SK-N-SH (cell line): Measurements from ENCODE around the gene C1orf210. TPM values are rescaled to one million over a fixed set of nuclear protein-coding genes. Genes with fewer than 3 reads are reported as not detected.

Experiments used
- CTCF ChIA-PET: fragments of 300-600, 350-600 bp; formaldehyde crosslinking; extraction: SDS; loops from one replicate; lab custom pipeline; 2021; lab: Yijun Ruan, JAX
- POLR2A ChIA-PET: fragments of 350-600 bp; sonication (Branson Sonifier 250); formaldehyde crosslinking; extraction: SDS; loops from one replicate; lab custom pipeline; 2020; ENCODE audit warnings: antibody characterized with exemption, inconsistent platforms; lab: Yijun Ruan, JAX
- DNase-seq: peaks from one replicate; pipeline ENCODE4 v3.0.0; 2012
- H2AFZ ChIP-seq: fragments of 200-600 bp; sonication (generic); 2 replicates; pipeline ENCODE4 v1.8.1; 2016; ENCODE audit warnings: antibody characterized with exemption, mild to moderate bottlenecking, low read depth
- H3F3A ChIP-seq: fragments of 200-600 bp; sonication (generic); replicated peaks from 2 replicates; pipeline ENCODE3; 2016; ENCODE audit warnings: antibody characterized with exemption, mild to moderate bottlenecking; ENCODE audit not compliant: insufficient read depth
- H3K27ac ChIP-seq, 2 experiments: fragments of 200-500 bp in 1 of 2; fragments of 200-600 bp in 1 of 2; sonication (Bioruptor generic) in 1 of 2; sonication (generic), shearing (Covaris generic) in 1 of 2; 2 replicates each; pipeline versions ENCODE4 v1.5.1 to v1.6.1; 2014 to 2016; ENCODE audit warnings: low read depth in 2 of 2, inconsistent platforms in 1 of 2, low read length in 1 of 2, mild to moderate bottlenecking in 1 of 2, mixed read lengths in 1 of 2
- H3K27me3 ChIP-seq: fragments of 200-600 bp; sonication (generic), shearing (Covaris generic); 2 replicates; pipeline ENCODE4 v1.6.1; 2016; ENCODE audit warnings: mixed run types; ENCODE audit not compliant: insufficient read depth
- H3K36me3 ChIP-seq, 2 experiments: fragments of 200-500 bp in 1 of 2; fragments of 200-600 bp in 1 of 2; sonication (Bioruptor generic) in 1 of 2; sonication (generic) in 1 of 2; replicated peaks in 1 of 2; 2 replicates each; pipeline versions ENCODE3 to v1.5.1; 2014 to 2016; ENCODE audit warnings: low read length in 1 of 2, mild to moderate bottlenecking in 1 of 2; ENCODE audit not compliant: insufficient read depth in 2 of 2, control insufficient read depth in 1 of 2
- H3K4me1 ChIP-seq, 2 experiments: fragments of 200-500 bp in 1 of 2; fragments of 200-600 bp in 1 of 2; sonication (Bioruptor generic) in 1 of 2; sonication (generic), shearing (Covaris generic) in 1 of 2; 2 replicates each; pipeline versions ENCODE4 v1.5.1 to v1.6.1; 2014 to 2016; ENCODE audit warnings: low read depth in 1 of 2, low read length in 1 of 2, mixed run types in 1 of 2; ENCODE audit not compliant: insufficient read depth in 2 of 2, control insufficient read depth in 1 of 2
- H3K4me2 ChIP-seq: fragments of 200-600 bp; sonication (generic), shearing (Covaris generic); 2 replicates; pipeline ENCODE4 v1.6.1; 2017; ENCODE audit warnings: mixed run types
- H3K4me3 ChIP-seq, 2 experiments: fragments of 200-500 bp in 1 of 2; fragments of 200-600 bp in 1 of 2; sonication (Bioruptor generic) in 1 of 2; sonication (generic), shearing (Covaris generic) in 1 of 2; 2 replicates each; pipeline versions ENCODE4 v1.5.1 to v1.8.1; 2014 to 2016; ENCODE audit warnings: low read depth in 2 of 2, inconsistent platforms in 1 of 2, low read length in 1 of 2, mild to moderate bottlenecking in 1 of 2, mixed read lengths in 1 of 2, moderate library complexity in 1 of 2
- H3K79me2 ChIP-seq: fragments of 200-600 bp; sonication (generic); 2 replicates; pipeline ENCODE4 v1.8.1; 2017; ENCODE audit warnings: mild to moderate bottlenecking; ENCODE audit not compliant: insufficient read depth
- H3K9ac ChIP-seq: fragments of 200-600 bp; sonication (generic); 2 replicates; pipeline ENCODE4 v1.6.1; 2017; ENCODE audit warnings: mixed run types
- H3K9me2 ChIP-seq: fragments of 200-600 bp; sonication (generic); 2 replicates; pipeline ENCODE4 v1.6.1; 2017; ENCODE audit warnings: mixed run types
- H3K9me3 ChIP-seq: fragments of 200-600 bp; sonication (generic); 2 replicates; pipeline ENCODE4 v1.6.1; 2017; ENCODE audit warnings: mixed run types, mild to moderate bottlenecking, moderate library complexity
- H4K20me1 ChIP-seq: fragments of 200-600 bp; sonication (generic); 2 replicates; pipeline ENCODE4 v1.6.1; 2017; ENCODE audit warnings: mild to moderate bottlenecking, mixed run types; ENCODE audit not compliant: insufficient read depth
- CHD2 ChIP-seq: fragments of 150-350 bp; IDR thresholded peaks from 2 replicates; pipeline ENCODE4 v1.6.1; 2018; ENCODE audit warnings: low read length; ENCODE audit not compliant: partially characterized antibody
- ELF1 ChIP-seq: IDR thresholded peaks from 2 replicates; pipeline ENCODE4 v1.4.0; 2012
- EP300 ChIP-seq, 2 experiments: IDR thresholded peaks; 2 replicates each; pipeline versions ENCODE4 v1.4.0 to v1.6.1; 2012; ENCODE audit warnings: borderline replicate concordance in 1 of 2, low read depth in 1 of 2, low read length in 1 of 2
- FOXJ3 ChIP-seq: sonication (generic); formaldehyde crosslinking; IDR thresholded peaks from 2 replicates; pipeline ENCODE4 v1.5.1; 2020; ENCODE audit warnings: mild to moderate bottlenecking, missing genetic modification reagents
- FOXM1 ChIP-seq: IDR thresholded peaks from 2 replicates; pipeline ENCODE4 v1.4.0; 2012; ENCODE audit warnings: low read depth, mild to moderate bottlenecking
- GABPA ChIP-seq: IDR thresholded peaks from 2 replicates; pipeline ENCODE4 v1.4.0; 2012; ENCODE audit warnings: low read depth, mild to moderate bottlenecking
- MXI1 ChIP-seq: IDR thresholded peaks from 2 replicates; pipeline ENCODE4 v1.6.1; 2012; ENCODE audit warnings: mild to moderate bottlenecking, low read depth, low read length, improper control_type of control experiment
- NFIC ChIP-seq: IDR thresholded peaks from 2 replicates; pipeline ENCODE4 v1.4.0; 2012; ENCODE audit warnings: borderline replicate concordance
- NRF1 ChIP-seq: IDR thresholded peaks from 2 replicates; pipeline ENCODE4 v1.6.1; 2012; ENCODE audit warnings: low read depth, mild to moderate bottlenecking, low read length
- RAD21 ChIP-seq: IDR thresholded peaks from 2 replicates; pipeline ENCODE4 v1.6.1; 2012; ENCODE audit warnings: mild to moderate bottlenecking, low read length
- RCOR1 ChIP-seq: fragments of 150-350 bp; IDR thresholded peaks from 2 replicates; pipeline ENCODE4 v1.6.1; 2017; ENCODE audit warnings: antibody characterized with exemption, low read length
- RFX5 ChIP-seq: IDR thresholded peaks from 2 replicates; pipeline ENCODE4 v1.6.1; 2012; ENCODE audit warnings: mild to moderate bottlenecking, improper control_type of control experiment, low read length
- SIN3A ChIP-seq: IDR thresholded peaks from 2 replicates; pipeline ENCODE4 v1.6.1; 2012; ENCODE audit warnings: low read depth, mild to moderate bottlenecking, low read length, moderate library complexity, borderline replicate concordance
- SMC3 ChIP-seq: IDR thresholded peaks from 2 replicates; pipeline ENCODE4 v1.6.1; 2012; ENCODE audit warnings: low read depth, low read length, improper control_type of control experiment
- TAF1 ChIP-seq: IDR thresholded peaks from 2 replicates; pipeline ENCODE4 v1.6.1; 2012; ENCODE audit warnings: low read depth, mild to moderate bottlenecking, low read length, moderate library complexity, borderline replicate concordance
- TCF12 ChIP-seq: IDR thresholded peaks from 2 replicates; pipeline ENCODE4 v1.4.0; 2012
- TEAD4 ChIP-seq: IDR thresholded peaks from 2 replicates; pipeline ENCODE4 v1.4.0; 2012; ENCODE audit warnings: mild to moderate bottlenecking, borderline replicate concordance; ENCODE audit not compliant: insufficient read depth
- YY1 ChIP-seq: IDR thresholded peaks from 2 replicates; pipeline ENCODE4 v1.4.0; 2012; ENCODE audit warnings: low read depth, mild to moderate bottlenecking
- WGBS: methylation state at CpG from one replicate; pipeline ENCODE4 v1.1.6; 2017; ENCODE audit warnings: low lambda C conversion rate; 5-methylcytosine and 5-hydroxymethylcytosine counted together
- polyA plus RNA-seq, 3 experiments: library from polyadenylated mRNA; depleted of rRNA; stranded (reverse); fragments of >200 nt; gene quantifications; 2 replicates each; pipeline ENCODE4 v1.2.3, GENCODE V29; 2012
- TF ChIP-seq, protein P1 (sequence below): IDR thresholded peaks from 2 replicates; pipeline ENCODE4; 2012
- TF ChIP-seq, protein P2 (sequence below): fragments of 150-350 bp; IDR thresholded peaks from 2 replicates; pipeline ENCODE4 v1.6.1; 2017; ENCODE audit warnings: antibody characterized with exemption, low read length, low read depth, borderline replicate concordance
- TF ChIP-seq, protein P3 (sequence below): IDR thresholded peaks from 2 replicates; pipeline ENCODE4 v1.6.1; 2012; ENCODE audit warnings: mild to moderate bottlenecking, low read depth, low read length, moderate library complexity

C1orf210 gene
- polyA plus RNA-seq, 1 of the 3 experiments (the other 2 are of a cell fraction), result not detected

DNA sequence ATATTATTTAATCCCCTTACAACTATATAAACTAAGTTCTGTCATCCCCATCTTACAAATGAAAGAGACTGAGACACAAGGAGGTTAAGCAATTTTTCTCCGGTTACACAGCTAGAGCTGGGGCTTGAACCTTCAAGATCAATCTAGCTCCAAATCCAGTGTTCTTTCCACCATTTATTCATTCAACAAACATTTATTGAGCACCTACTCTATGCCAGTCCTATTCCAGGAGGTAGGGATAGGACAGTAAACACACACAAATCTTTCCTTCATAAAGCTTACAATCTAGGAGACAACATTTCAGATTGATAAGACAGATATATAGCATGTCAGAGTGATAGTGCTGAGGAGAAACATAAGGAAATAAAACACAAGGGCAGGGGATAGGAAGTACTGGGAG lies 18.5 kb downstream of the C1orf210 start:
- no peak overlapping the region for H2AFZ ChIP-seq
- no peak for DNase-seq
- H3K4me2 ChIP-seq, result no peak overlapping the region
- no peaks in the 10 kb centered on the region for H3F3A ChIP-seq
- H3K27ac ChIP-seq, result no peak overlapping the region
- no peak for TF ChIP-seq SIN3A
- TF ChIP-seq, protein P1, sequence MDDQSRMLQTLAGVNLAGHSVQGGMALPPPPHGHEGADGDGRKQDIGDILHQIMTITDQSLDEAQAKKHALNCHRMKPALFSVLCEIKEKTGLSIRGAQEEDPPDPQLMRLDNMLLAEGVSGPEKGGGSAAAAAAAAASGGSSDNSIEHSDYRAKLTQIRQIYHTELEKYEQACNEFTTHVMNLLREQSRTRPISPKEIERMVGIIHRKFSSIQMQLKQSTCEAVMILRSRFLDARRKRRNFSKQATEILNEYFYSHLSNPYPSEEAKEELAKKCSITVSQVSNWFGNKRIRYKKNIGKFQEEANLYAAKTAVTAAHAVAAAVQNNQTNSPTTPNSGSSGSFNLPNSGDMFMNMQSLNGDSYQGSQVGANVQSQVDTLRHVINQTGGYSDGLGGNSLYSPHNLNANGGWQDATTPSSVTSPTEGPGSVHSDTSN, result no peak
- TF ChIP-seq RAD21, result no peak
- TF ChIP-seq FOXJ3 (CRISPR knock-in tag), result no peak
- TF ChIP-seq YY1, result no peak
- TF ChIP-seq TCF12, result no peak
- TF ChIP-seq GABPA, result no peak
- no peak for TF ChIP-seq ELF1
- TF ChIP-seq EP300 (IDR thresholded peaks at IDR 0.05; ENCODE audit: borderline replicate concordance in 1 of 2, low read depth in 1 of 2, low read length in 1 of 2), result no peak
- no peak for TF ChIP-seq NRF1
- TF ChIP-seq TAF1, result no peak
- no peak for TF ChIP-seq SMC3
- no peak for TF ChIP-seq FOXM1
- TF ChIP-seq, all 33 proteins: peak for 0
- H3K9me2 ChIP-seq, result no peaks in the 10 kb centered on the region
- no peak overlapping the region for H3K9ac ChIP-seq
- H3K79me2 ChIP-seq, result no peaks in the 10 kb centered on the region
- peaks cover 13% of the 10 kb centered on the region for H3K9me3 ChIP-seq
- no peaks in the 10 kb centered on the region for H3K27me3 ChIP-seq
- no peak overlapping the region for H3K4me3 ChIP-seq
- H3K36me3 ChIP-seq, result no peaks in the 10 kb centered on the region
- POLR2A ChIA-PET, result no interaction called here
- no peaks in the 10 kb centered on the region for H3K4me1 ChIP-seq
- 24% methylated on average over 1 of the region's 1 CpG for WGBS
- H4K20me1 ChIP-seq, result no peaks in the 10 kb centered on the region
- CTCF ChIA-PET, result no interaction called here

DNA sequence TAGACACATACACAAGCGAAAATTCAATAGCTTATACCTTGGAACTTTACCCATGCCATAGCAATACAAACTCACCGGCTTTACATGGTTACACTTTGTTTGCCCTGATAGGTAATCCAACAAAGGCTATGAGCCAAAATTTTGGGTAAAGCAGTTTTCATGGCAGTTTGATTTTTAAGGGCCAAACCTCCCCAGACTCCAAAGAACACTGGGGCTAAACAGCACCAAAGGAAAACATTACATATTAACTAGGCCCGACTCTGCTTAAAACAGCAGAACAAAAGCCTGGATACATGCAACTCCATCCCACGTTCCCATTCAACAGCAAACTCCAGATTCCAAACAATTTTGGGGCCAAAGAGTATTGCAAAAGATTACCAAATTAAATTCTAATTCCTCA lies 19.9 kb downstream of the C1orf210 start:
- no peak overlapping the region for H2AFZ ChIP-seq
- no peak overlapping the region for H3K4me2 ChIP-seq
- H3K9me3 ChIP-seq, result peaks cover 15% of the 10 kb centered on the region
- H3K9me2 ChIP-seq, result no peaks in the 10 kb centered on the region
- TF ChIP-seq SMC3, result no peak
- TF ChIP-seq RFX5, result no peak
- TF ChIP-seq SIN3A, result no peak
- TF ChIP-seq NFIC, result no peak
- TF ChIP-seq ELF1, result no peak
- TF ChIP-seq, protein P2, sequence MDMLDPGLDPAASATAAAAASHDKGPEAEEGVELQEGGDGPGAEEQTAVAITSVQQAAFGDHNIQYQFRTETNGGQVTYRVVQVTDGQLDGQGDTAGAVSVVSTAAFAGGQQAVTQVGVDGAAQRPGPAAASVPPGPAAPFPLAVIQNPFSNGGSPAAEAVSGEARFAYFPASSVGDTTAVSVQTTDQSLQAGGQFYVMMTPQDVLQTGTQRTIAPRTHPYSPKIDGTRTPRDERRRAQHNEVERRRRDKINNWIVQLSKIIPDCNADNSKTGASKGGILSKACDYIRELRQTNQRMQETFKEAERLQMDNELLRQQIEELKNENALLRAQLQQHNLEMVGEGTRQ, result no peak
- TF ChIP-seq, protein P1, result no peak
- no peak for TF ChIP-seq MXI1
- TF ChIP-seq EP300 (IDR thresholded peaks at IDR 0.05; ENCODE audit: borderline replicate concordance in 1 of 2, low read depth in 1 of 2, low read length in 1 of 2), result no peak
- TF ChIP-seq FOXM1, result no peak
- TF ChIP-seq NRF1, result no peak
- TF ChIP-seq RCOR1, result no peak
- TF ChIP-seq TEAD4, result no peak
- no peak for TF ChIP-seq FOXJ3 (CRISPR knock-in tag)
- TF ChIP-seq CHD2, result no peak
- TF ChIP-seq, protein P3, sequence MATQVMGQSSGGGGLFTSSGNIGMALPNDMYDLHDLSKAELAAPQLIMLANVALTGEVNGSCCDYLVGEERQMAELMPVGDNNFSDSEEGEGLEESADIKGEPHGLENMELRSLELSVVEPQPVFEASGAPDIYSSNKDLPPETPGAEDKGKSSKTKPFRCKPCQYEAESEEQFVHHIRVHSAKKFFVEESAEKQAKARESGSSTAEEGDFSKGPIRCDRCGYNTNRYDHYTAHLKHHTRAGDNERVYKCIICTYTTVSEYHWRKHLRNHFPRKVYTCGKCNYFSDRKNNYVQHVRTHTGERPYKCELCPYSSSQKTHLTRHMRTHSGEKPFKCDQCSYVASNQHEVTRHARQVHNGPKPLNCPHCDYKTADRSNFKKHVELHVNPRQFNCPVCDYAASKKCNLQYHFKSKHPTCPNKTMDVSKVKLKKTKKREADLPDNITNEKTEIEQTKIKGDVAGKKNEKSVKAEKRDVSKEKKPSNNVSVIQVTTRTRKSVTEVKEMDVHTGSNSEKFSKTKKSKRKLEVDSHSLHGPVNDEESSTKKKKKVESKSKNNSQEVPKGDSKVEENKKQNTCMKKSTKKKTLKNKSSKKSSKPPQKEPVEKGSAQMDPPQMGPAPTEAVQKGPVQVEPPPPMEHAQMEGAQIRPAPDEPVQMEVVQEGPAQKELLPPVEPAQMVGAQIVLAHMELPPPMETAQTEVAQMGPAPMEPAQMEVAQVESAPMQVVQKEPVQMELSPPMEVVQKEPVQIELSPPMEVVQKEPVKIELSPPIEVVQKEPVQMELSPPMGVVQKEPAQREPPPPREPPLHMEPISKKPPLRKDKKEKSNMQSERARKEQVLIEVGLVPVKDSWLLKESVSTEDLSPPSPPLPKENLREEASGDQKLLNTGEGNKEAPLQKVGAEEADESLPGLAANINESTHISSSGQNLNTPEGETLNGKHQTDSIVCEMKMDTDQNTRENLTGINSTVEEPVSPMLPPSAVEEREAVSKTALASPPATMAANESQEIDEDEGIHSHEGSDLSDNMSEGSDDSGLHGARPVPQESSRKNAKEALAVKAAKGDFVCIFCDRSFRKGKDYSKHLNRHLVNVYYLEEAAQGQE, result no peak
- no peak for TF ChIP-seq GABPA
- TF ChIP-seq RAD21, result no peak
- no peak for DNase-seq
- H3K9ac ChIP-seq, result no peak overlapping the region
- ChIA-PET CTCF (no interaction called here), POLR2A (no interaction called here)
- no peaks in the 10 kb centered on the region for H4K20me1 ChIP-seq
- H3K79me2 ChIP-seq, result no peaks in the 10 kb centered on the region
- H3K27me3 ChIP-seq, result no peaks in the 10 kb centered on the region
- WGBS, result 38% methylated on average over 4 of the region's 4 CpGs
- no peak overlapping the region for H3K27ac ChIP-seq
- H3K4me1 ChIP-seq, result no peaks in the 10 kb centered on the region
- no peak overlapping the region for H3K4me3 ChIP-seq
- no peaks in the 10 kb centered on the region for H3F3A ChIP-seq
- H3K36me3 ChIP-seq, result no peaks in the 10 kb centered on the region
